HepG2 (cell line): Measurements from ENCODE around the gene CELF2. TPM values are rescaled to one million over a fixed set of nuclear protein-coding genes. Genes with fewer than 3 reads are reported as not detected.

Experiments
- ATAC-seq: fragments of 200-7000 bp; cut with Tn5 transposase; 3 replicates; pipeline ENCODE4 v1.9.1; 2020; ENCODE audit warnings: mild to moderate bottlenecking, moderate library complexity
- BruUV-seq: library from RNA; stranded (reverse); fragments of 400-500 nt; replicated peaks from 2 replicates; lab custom pipeline; 2021; lab: Mats Ljungman, UMichigan
- CTCF ChIA-PET: fragments of 300-600 bp; formaldehyde crosslinking; extraction: SDS; loops from one replicate; lab custom pipeline; 2021; ENCODE audit warnings: low total read pairs, inconsistent platforms, low intra/inter-chr PET ratio; lab: Yijun Ruan, JAX
- POLR2A ChIA-PET: fragments of 350-600 bp; sonication (Branson Sonifier 250); formaldehyde crosslinking; loops from one replicate; lab custom pipeline; 2020; ENCODE audit warnings: antibody characterized with exemption, inconsistent platforms; lab: Yijun Ruan, JAX
- DNase-seq: peaks from one replicate; pipeline ENCODE4 v3.0.0-alpha.2; 2015; ENCODE audit warnings: low spot score
- FAIRE-seq: peaks from 3 replicates; lab custom pipeline; 2011; peaks lifted over from hg19 to GRCh38; lab: Jason Lieb, UNC
- H2AFZ ChIP-seq: one replicate; pipeline ENCODE4 v1.6.1; 2011; ENCODE audit warnings: low read length, inconsistent platforms
- H3K27ac ChIP-seq: fragments of 300-600 bp; 3 replicates; pipeline ENCODE4 v1.8.0; 2011; ENCODE audit warnings: mixed run types, mild to moderate bottlenecking, mixed read lengths, low read length, inconsistent platforms; ENCODE audit not compliant: insufficient read depth; ENCODE audit errors: extremely low read length
- H3K27me3 ChIP-seq, 2 experiments: fragments of 200-600 bp in 1 of 2; 2 replicates in 1 of 2; 3 replicates in 1 of 2; pipeline versions ENCODE4 v1.6.0 to v1.8.0; 2011; ENCODE audit warnings: low read length in 2 of 2, mild to moderate bottlenecking in 2 of 2, moderate library complexity in 2 of 2, inconsistent platforms in 1 of 2; ENCODE audit not compliant: insufficient read depth in 2 of 2, control insufficient read depth in 1 of 2
- H3K36me3 ChIP-seq, 2 experiments: fragments of 200-600 bp in 1 of 2; replicated peaks in 1 of 2; 2 replicates in 1 of 2; 3 replicates in 1 of 2; pipeline versions ENCODE4 v1.5.1 to v1.8.0; 2011; ENCODE audit warnings: low read length in 2 of 2, inconsistent platforms in 1 of 2; ENCODE audit not compliant: insufficient read depth in 2 of 2, control insufficient read depth in 1 of 2
- H3K4me1 ChIP-seq: 2 replicates; pipeline ENCODE4 v1.5.1; 2012; ENCODE audit warnings: low read length, inconsistent platforms; ENCODE audit not compliant: insufficient read depth
- H3K4me2 ChIP-seq: 2 replicates; pipeline ENCODE4 v1.6.0; 2011; ENCODE audit warnings: low read depth, low read length, inconsistent platforms
- H3K4me3 ChIP-seq, 3 experiments: fragments of 200-600 bp in 1 of 3; sonication (generic), shearing (Covaris generic) in 1 of 3; replicated peaks in 1 of 3; 2 replicates each; pipeline ENCODE4 v1.5.1; 2011 to 2016; ENCODE audit warnings: low read length in 3 of 3, inconsistent platforms in 2 of 3, low read depth in 2 of 3, mild to moderate bottlenecking in 2 of 3, control low read depth in 1 of 3, mixed read lengths in 1 of 3; ENCODE audit not compliant: insufficient read depth in 1 of 3
- H3K79me2 ChIP-seq: one replicate; pipeline ENCODE4 v1.6.1; 2011; ENCODE audit warnings: low read length, inconsistent platforms; ENCODE audit not compliant: insufficient read depth
- H3K9ac ChIP-seq: 2 replicates; pipeline ENCODE4 v1.6.0; 2011; ENCODE audit warnings: mild to moderate bottlenecking, low read depth, low read length, inconsistent platforms; ENCODE audit not compliant: insufficient read depth
- H3K9me3 ChIP-seq: 2 replicates; pipeline ENCODE4 v1.5.1; 2012; ENCODE audit warnings: mild to moderate bottlenecking, low read length
- H4K20me1 ChIP-seq: 2 replicates; pipeline ENCODE4 v1.6.0; 2011; ENCODE audit warnings: inconsistent platforms, mild to moderate bottlenecking, low read length, moderate library complexity; ENCODE audit not compliant: insufficient read depth
- CHCHD3 ChIP-seq: sonication (generic); formaldehyde crosslinking; IDR thresholded peaks from 2 replicates; pipeline ENCODE4 v1.8.0; 2022; ENCODE audit warnings: mild to moderate bottlenecking, missing genetic modification reagents, moderate library complexity
- NR3C1 ChIP-seq: sonication (generic); formaldehyde crosslinking; IDR thresholded peaks from 2 replicates; pipeline ENCODE4 v1.4.0; 2020; ENCODE audit warnings: missing genetic modification reagents
- ONECUT2 ChIP-seq: sonication (generic); formaldehyde crosslinking; IDR thresholded peaks from 2 replicates; pipeline ENCODE4 v1.4.0; 2020; ENCODE audit warnings: missing genetic modification reagents
- ZFP90 ChIP-seq: sonication (generic); formaldehyde crosslinking; IDR thresholded peaks from 2 replicates; pipeline ENCODE4 v1.8.0; 2022; ENCODE audit warnings: missing genetic modification reagents, mild to moderate bottlenecking, inconsistent platforms, borderline replicate concordance
- WGBS: methylation state at CpG from one replicate; pipeline ENCODE4 v1.1.6; 2017; ENCODE audit warnings: low lambda C conversion rate; 5-methylcytosine and 5-hydroxymethylcytosine counted together
- in situ Hi-C: cut with HindIII; loops from 2 replicates; pipeline ENCODE4 v1.10.0; 2017; ENCODE audit warnings: low pct_unique_long_range_greater_than_20kb; ENCODE audit not compliant: extremely low pct_ligation_motif_present
- intact Hi-C: fragments of 100-400 bp; cut with micrococcal nuclease; formaldehyde crosslinking; loops from one replicate; pipeline ENCODE4 v1.10.0; 2022; ENCODE audit not compliant: unreplicated experiment
- polyA plus RNA-seq, 8 experiments: library from polyadenylated mRNA; depleted of rRNA in 3 of 8; stranded (reverse) in 7 of 8; unstranded in 1 of 8; fragments of >200 nt; fragmentation: Illumina TruSeq in 4 of 8; extraction: Trizol in 4 of 8; gene quantifications; 2 replicates each; pipeline versions ENCODE4 v1.2.1 to v1.2.3, GENCODE V29; 2011 to 2016; ENCODE audit warnings: low read depth in 4 of 8, missing spikeins in 1 of 8, mixed read lengths in 1 of 8; ENCODE audit not compliant: insufficient read depth in 1 of 8
- total RNA-seq, 5 experiments: library from RNA; depleted of rRNA; stranded (reverse); fragments of >200 nt; fragmentation: Illumina TruSeq; extraction: Trizol; gene quantifications; 2 replicates each; pipeline ENCODE4 v1.2.3, GENCODE V29; 2016; ENCODE audit warnings: low read depth in 1 of 5
- TF ChIP-seq, protein P1 (sequence below): sonication (generic); formaldehyde crosslinking; IDR thresholded peaks from 2 replicates; pipeline ENCODE4 v1.5.0; 2020; ENCODE audit warnings: mild to moderate bottlenecking, missing genetic modification reagents
- TF ChIP-seq, protein P2 (sequence below): sonication (generic); formaldehyde crosslinking; IDR thresholded peaks from 2 replicates; pipeline ENCODE4 v1.4.0; 2020; ENCODE audit warnings: missing genetic modification reagents, mild to moderate bottlenecking, borderline replicate concordance
- TF ChIP-seq, protein P3 (sequence below): sonication (generic); formaldehyde crosslinking; IDR thresholded peaks from 2 replicates; pipeline ENCODE4 v1.8.0; 2022; ENCODE audit warnings: mild to moderate bottlenecking, missing genetic modification reagents; ENCODE audit not compliant: insufficient replicate concordance
- TF ChIP-seq, protein P4 (sequence below): sonication (generic); formaldehyde crosslinking; IDR thresholded peaks from 2 replicates; pipeline ENCODE4 v1.5.1; 2020; ENCODE audit warnings: mild to moderate bottlenecking, missing genetic modification reagents, moderate library complexity

Gene CELF2
- total and polyA plus RNA-seq, 2 of the 13 experiments (the other 11 are each of a cell fraction or from before 2014, with no cell fraction given), result not detected

DNA sequence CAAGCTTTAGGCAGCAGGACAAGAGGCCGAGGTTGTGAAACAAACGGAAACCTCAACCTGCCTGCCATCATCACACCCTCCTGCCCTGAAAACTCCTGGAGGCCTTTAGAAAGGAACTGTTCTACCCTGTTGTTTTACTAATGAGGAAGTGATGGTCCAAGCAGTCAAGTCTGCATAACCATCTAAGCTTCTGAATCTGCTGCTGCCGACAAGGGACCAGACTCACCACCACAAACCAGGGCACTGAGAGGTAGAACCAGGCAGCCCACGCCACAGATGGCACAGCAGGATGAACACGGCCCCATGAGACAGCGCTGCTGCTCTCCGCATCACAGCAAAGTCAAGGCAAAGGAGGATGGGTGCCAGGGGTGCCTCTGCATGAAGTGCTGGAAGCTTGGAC is 209.4 kb downstream of the CELF2 start:
- BruUV-seq, result no TSS peak
- 60% methylated on average over 1 of the region's 7 CpGs for WGBS
- no peaks in the 10 kb centered on the region for H3K36me3 ChIP-seq
- intact Hi-C loops, result no loop called here
- DNase-seq (no peak), ATAC-seq (no peak), FAIRE-seq (no peak)
- H3K27ac ChIP-seq, result no peak overlapping the region
- no peak overlapping the region for H2AFZ ChIP-seq
- in situ Hi-C loops, result no loop called here
- H3K27me3 ChIP-seq, result peaks cover 4 to 24% of the 10 kb centered on the region in 2 experiments; a peak in 2 of 5 replicates
- ChIA-PET CTCF (no interaction called here), POLR2A (no interaction called here)
- H3K4me3 ChIP-seq, result no peak overlapping the region
- no peaks in the 10 kb centered on the region for H3K79me2 ChIP-seq
- no peak for TF ChIP-seq ONECUT2 (CRISPR knock-in tag)
- TF ChIP-seq NR3C1 (CRISPR knock-in tag), result no peak
- TF ChIP-seq, protein P1, sequence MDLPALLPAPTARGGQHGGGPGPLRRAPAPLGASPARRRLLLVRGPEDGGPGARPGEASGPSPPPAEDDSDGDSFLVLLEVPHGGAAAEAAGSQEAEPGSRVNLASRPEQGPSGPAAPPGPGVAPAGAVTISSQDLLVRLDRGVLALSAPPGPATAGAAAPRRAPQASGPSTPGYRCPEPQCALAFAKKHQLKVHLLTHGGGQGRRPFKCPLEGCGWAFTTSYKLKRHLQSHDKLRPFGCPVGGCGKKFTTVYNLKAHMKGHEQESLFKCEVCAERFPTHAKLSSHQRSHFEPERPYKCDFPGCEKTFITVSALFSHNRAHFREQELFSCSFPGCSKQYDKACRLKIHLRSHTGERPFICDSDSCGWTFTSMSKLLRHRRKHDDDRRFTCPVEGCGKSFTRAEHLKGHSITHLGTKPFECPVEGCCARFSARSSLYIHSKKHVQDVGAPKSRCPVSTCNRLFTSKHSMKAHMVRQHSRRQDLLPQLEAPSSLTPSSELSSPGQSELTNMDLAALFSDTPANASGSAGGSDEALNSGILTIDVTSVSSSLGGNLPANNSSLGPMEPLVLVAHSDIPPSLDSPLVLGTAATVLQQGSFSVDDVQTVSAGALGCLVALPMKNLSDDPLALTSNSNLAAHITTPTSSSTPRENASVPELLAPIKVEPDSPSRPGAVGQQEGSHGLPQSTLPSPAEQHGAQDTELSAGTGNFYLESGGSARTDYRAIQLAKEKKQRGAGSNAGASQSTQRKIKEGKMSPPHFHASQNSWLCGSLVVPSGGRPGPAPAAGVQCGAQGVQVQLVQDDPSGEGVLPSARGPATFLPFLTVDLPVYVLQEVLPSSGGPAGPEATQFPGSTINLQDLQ (CRISPR knock-in tag), result no peak
- TF ChIP-seq, protein P2, sequence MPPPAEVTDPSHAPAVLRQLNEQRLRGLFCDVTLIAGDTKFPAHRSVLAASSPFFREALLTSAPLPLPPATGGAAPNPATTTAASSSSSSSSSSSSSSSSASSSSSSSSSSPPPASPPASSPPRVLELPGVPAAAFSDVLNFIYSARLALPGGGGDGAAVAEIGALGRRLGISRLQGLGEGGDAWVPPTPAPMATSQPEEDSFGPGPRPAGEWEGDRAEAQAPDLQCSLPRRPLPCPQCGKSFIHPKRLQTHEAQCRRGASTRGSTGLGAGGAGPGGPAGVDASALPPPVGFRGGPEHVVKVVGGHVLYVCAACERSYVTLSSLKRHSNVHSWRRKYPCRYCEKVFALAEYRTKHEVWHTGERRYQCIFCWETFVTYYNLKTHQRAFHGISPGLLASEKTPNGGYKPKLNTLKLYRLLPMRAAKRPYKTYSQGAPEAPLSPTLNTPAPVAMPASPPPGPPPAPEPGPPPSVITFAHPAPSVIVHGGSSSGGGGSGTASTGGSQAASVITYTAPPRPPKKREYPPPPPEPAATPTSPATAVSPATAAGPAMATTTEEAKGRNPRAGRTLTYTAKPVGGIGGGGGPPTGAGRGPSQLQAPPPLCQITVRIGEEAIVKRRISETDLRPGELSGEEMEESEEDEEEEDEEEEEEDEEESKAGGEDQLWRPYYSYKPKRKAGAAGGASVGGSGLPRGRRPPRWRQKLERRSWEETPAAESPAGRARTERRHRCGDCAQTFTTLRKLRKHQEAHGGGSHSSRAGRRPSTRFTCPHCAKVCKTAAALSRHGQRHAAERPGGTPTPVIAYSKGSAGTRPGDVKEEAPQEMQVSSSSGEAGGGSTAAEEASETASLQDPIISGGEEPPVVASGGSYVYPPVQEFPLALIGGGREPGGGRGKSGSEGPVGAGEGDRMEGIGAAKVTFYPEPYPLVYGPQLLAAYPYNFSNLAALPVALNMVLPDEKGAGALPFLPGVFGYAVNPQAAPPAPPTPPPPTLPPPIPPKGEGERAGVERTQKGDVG (CRISPR knock-in tag), result no peak
- no peak for TF ChIP-seq ZFP90 (CRISPR knock-in tag)
- TF ChIP-seq, protein P3, sequence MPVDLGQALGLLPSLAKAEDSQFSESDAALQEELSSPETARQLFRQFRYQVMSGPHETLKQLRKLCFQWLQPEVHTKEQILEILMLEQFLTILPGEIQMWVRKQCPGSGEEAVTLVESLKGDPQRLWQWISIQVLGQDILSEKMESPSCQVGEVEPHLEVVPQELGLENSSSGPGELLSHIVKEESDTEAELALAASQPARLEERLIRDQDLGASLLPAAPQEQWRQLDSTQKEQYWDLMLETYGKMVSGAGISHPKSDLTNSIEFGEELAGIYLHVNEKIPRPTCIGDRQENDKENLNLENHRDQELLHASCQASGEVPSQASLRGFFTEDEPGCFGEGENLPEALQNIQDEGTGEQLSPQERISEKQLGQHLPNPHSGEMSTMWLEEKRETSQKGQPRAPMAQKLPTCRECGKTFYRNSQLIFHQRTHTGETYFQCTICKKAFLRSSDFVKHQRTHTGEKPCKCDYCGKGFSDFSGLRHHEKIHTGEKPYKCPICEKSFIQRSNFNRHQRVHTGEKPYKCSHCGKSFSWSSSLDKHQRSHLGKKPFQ (CRISPR knock-in tag), result no peak
- TF ChIP-seq, protein P4, sequence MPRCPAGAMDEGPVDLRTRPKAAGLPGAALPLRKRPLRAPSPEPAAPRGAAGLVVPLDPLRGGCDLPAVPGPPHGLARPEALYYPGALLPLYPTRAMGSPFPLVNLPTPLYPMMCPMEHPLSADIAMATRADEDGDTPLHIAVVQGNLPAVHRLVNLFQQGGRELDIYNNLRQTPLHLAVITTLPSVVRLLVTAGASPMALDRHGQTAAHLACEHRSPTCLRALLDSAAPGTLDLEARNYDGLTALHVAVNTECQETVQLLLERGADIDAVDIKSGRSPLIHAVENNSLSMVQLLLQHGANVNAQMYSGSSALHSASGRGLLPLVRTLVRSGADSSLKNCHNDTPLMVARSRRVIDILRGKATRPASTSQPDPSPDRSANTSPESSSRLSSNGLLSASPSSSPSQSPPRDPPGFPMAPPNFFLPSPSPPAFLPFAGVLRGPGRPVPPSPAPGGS (CRISPR knock-in tag), result no peak
- no peak for TF ChIP-seq CHCHD3 (CRISPR knock-in tag)
- no peaks in the 10 kb centered on the region for H4K20me1 ChIP-seq
- no peak overlapping the region for H3K9ac ChIP-seq
- H3K4me2 ChIP-seq, result no peak overlapping the region
- no peaks in the 10 kb centered on the region for H3K4me1 ChIP-seq
- no peaks in the 10 kb centered on the region for H3K9me3 ChIP-seq
